Memory B cell (primary cell): ENCODE measurements around the gene UNC13C.

Source experiments
- ATAC-seq: fragments of 150-1000 bp; cut with Tn5 transposase; 2 replicates; pipeline ENCODE4 v1.10.0; 2021; ENCODE audit warnings: low read depth, mild to moderate bottlenecking, moderate library complexity
- DNase-seq, 2 donors: peaks; one replicate each; pipeline ENCODE4 v3.0.0; 2022; ENCODE audit warnings: low spot score in 2 of 2
- H3K27ac Mint-ChIP-seq: one replicate; pipeline ENCODE4 v1.8.0; 2022; ENCODE audit warnings: mild to moderate bottlenecking, moderate library complexity, mixed read lengths
- H3K27me3 Mint-ChIP-seq: one replicate; pipeline ENCODE4 v1.8.0; 2022; ENCODE audit warnings: mixed read lengths
- H3K36me3 Mint-ChIP-seq: one replicate; pipeline ENCODE4 v1.8.0; 2022; ENCODE audit warnings: mild to moderate bottlenecking, mixed read lengths
- H3K4me1 Mint-ChIP-seq: one replicate; pipeline ENCODE4 v1.8.0; 2022; ENCODE audit warnings: mixed read lengths
- H3K4me3 Mint-ChIP-seq: one replicate; pipeline ENCODE4 v1.8.0; 2022; ENCODE audit warnings: mild to moderate bottlenecking, moderate library complexity, mixed read lengths
- H3K9me3 Mint-ChIP-seq: one replicate; pipeline ENCODE4 v1.8.0; 2022; ENCODE audit warnings: mixed read lengths

Gene UNC13C

DNA sequence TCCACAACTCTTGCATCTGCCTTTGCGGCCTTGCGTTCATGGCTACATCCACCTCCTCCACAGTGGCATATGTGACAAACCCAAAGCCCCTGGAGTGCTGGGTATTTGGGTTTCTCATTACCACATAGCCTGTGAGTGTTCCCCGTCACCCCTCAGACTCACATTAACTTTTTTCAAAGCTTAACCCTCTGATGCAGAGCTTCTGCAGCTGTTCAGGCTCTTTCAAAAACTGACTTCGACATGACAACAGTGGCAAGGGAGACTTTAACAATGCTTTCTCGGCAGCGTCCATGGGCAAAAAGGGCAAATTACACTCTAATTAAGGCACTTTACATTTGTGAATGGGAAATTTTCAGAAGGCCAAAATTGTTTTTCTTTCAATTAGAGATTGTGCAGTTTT, 343.2 kb downstream of the UNC13C start:
- Mint-ChIP-seq H3K4me3 (no peak overlapping the region), H3K4me1 (no peaks in the 10 kb centered on the region)
- ATAC-seq: no peak

DNA sequence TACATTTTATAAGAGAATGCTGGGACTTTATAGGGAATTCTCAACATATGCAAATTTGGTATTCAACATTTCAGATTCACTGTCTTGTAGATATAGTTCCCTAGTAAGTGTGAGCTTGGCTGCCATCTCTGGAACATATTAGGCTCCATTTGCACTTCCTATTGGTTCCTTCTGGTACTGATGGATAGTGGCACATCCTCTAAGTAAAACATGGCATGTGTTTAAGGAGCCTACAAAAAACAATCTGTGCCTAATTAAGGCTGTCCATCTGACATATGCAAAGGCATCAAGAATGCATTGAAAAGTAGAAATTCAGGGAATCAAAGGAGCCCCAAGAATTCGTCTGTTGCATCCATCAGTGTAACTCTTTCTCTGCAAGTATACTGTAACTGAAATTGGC, 344.1 kb downstream of the UNC13C start:
- DNase-seq (no peak), ATAC-seq (no peak)
- H3K4me3 Mint-ChIP-seq: no peak overlapping the region
- no peaks in the 10 kb centered on the region for H3K27me3 Mint-ChIP-seq
- H3K36me3 Mint-ChIP-seq: no peaks in the 10 kb centered on the region
- H3K27ac Mint-ChIP-seq: no peak overlapping the region
- no peaks in the 10 kb centered on the region for H3K4me1 Mint-ChIP-seq
- peaks cover 2% of the 10 kb centered on the region for H3K9me3 Mint-ChIP-seq

More for the DNA sequence above, 343.2 kb downstream of the UNC13C start:
- H3K27ac Mint-ChIP-seq: no peak overlapping the region
- H3K27me3 Mint-ChIP-seq: no peaks in the 10 kb centered on the region
- no peak for DNase-seq
- H3K36me3 Mint-ChIP-seq: no peaks in the 10 kb centered on the region
- H3K9me3 Mint-ChIP-seq: peaks cover 2% of the 10 kb centered on the region

- H3K27me3 Mint-ChIP-seq: no peaks in the 10 kb centered on the region
- H3K36me3 Mint-ChIP-seq: no peaks in the 10 kb centered on the region
- ATAC-seq (no peak), DNase-seq (no peak)
- H3K4me1 Mint-ChIP-seq: no peaks in the 10 kb centered on the region
- H3K4me3 Mint-ChIP-seq: no peak overlapping the region
- H3K27ac Mint-ChIP-seq: no peak overlapping the region
- peaks cover 6% of the 10 kb centered on the region for H3K9me3 Mint-ChIP-seq
These were observed 367.1 kb downstream of the UNC13C start for GRCh38 chr15:54345301-54345700.

GRCh38 chr15:54345827-54346226, 367.6 kb downstream of the UNC13C start:
- H3K36me3 Mint-ChIP-seq: no peaks in the 10 kb centered on the region
- ATAC-seq (no peak), DNase-seq (no peak)
- H3K4me1 Mint-ChIP-seq: no peaks in the 10 kb centered on the region
- H3K27ac Mint-ChIP-seq: no peak overlapping the region
- H3K27me3 Mint-ChIP-seq: no peaks in the 10 kb centered on the region
- H3K9me3 Mint-ChIP-seq: peaks cover 6% of the 10 kb centered on the region
- no peak overlapping the region for H3K4me3 Mint-ChIP-seq

- Mint-ChIP-seq H3K9me3 (peaks cover 6% of the 10 kb centered on the region), H3K36me3 (no peaks in the 10 kb centered on the region), H3K27me3 (no peaks in the 10 kb centered on the region), H3K4me3 (no peak overlapping the region), H3K27ac (no peak overlapping the region), H3K4me1 (no peaks in the 10 kb centered on the region)
- ATAC-seq: no peak
- DNase-seq: no peak
These were observed 369.0 kb downstream of the UNC13C start for GRCh38 chr15:54347082-54347827.

DNA sequence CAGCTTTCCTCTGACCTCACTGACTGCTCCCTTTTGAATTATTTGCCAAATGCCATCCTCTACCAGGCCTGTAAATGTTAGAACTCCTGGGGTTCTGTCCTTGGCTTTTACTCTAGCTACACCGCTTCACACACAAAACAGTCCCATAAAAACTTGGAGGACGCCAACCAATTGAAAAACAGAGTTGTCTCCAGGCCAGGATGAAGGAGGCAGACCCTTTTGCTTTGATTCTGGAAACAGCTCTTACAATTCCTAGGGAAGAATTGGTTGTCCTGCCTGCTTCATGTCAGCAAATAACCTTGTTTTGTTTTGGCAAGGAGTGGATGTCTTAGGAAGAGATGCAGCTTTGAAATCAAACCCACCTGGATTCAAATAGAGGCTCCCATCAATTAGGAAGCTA, 375.5 kb downstream of the UNC13C start:
- H3K4me3 Mint-ChIP-seq: no peak overlapping the region
- no peaks in the 10 kb centered on the region for H3K36me3 Mint-ChIP-seq
- no peaks in the 10 kb centered on the region for H3K27me3 Mint-ChIP-seq
- no peaks in the 10 kb centered on the region for H3K4me1 Mint-ChIP-seq
- DNase-seq (no peak), ATAC-seq (no peak)
- H3K9me3 Mint-ChIP-seq: peaks cover 1% of the 10 kb centered on the region
- no peak overlapping the region for H3K27ac Mint-ChIP-seq

- H3K27ac Mint-ChIP-seq: no peak overlapping the region
- no peaks in the 10 kb centered on the region for H3K36me3 Mint-ChIP-seq
- H3K4me1 Mint-ChIP-seq: no peaks in the 10 kb centered on the region
- ATAC-seq (no peak), DNase-seq (no peak)
- no peaks in the 10 kb centered on the region for H3K27me3 Mint-ChIP-seq
- peaks cover 5% of the 10 kb centered on the region for H3K9me3 Mint-ChIP-seq
- H3K4me3 Mint-ChIP-seq: no peak overlapping the region
These were observed 376.1 kb downstream of the UNC13C start for GRCh38 chr15:54354341-54354740.

DNA sequence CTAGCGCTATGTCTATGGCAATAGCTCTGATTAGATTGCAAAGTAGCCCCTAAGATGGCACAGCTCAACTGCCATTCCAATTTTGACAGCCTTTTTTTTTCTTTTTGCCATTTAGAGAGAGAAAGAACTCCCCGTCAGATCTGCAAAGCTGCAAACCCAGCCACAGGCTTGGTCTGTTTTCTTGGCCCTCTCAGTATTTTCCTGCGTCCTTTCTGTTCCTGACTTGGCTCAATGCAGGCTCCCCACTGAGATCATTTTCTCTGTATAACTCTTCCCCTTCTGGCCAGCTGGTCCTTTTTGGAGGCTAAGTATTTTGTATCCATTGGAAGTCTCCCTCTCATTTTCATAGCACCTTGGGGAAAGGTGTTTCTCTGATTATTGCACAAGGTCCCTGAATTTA, 386.7 kb downstream of the UNC13C start:
- ATAC-seq (no peak), DNase-seq (no peak)
- no peak overlapping the region for H3K4me3 Mint-ChIP-seq
- peaks cover 4% of the 10 kb centered on the region for H3K9me3 Mint-ChIP-seq
- H3K36me3 Mint-ChIP-seq: no peaks in the 10 kb centered on the region
- no peaks in the 10 kb centered on the region for H3K4me1 Mint-ChIP-seq
- no peak overlapping the region for H3K27ac Mint-ChIP-seq
- no peaks in the 10 kb centered on the region for H3K27me3 Mint-ChIP-seq

GRCh38 chr15:54373332-54373731, 395.1 kb downstream of the UNC13C start:
- H3K9me3 Mint-ChIP-seq: peaks cover 4% of the 10 kb centered on the region
- no peak overlapping the region for H3K27ac Mint-ChIP-seq
- ATAC-seq (no peak), DNase-seq (no peak)
- H3K36me3 Mint-ChIP-seq: no peaks in the 10 kb centered on the region
- no peaks in the 10 kb centered on the region for H3K27me3 Mint-ChIP-seq
- H3K4me1 Mint-ChIP-seq: no peaks in the 10 kb centered on the region
- no peak overlapping the region for H3K4me3 Mint-ChIP-seq

GRCh38 chr15:54374184-54374952, 396.1 kb downstream of the UNC13C start:
- no peaks in the 10 kb centered on the region for H3K36me3 Mint-ChIP-seq
- no peak for ATAC-seq
- no peak overlapping the region for H3K27ac Mint-ChIP-seq
- H3K4me1 Mint-ChIP-seq: no peaks in the 10 kb centered on the region
- peaks cover 4% of the 10 kb centered on the region for H3K9me3 Mint-ChIP-seq
- DNase-seq: no peak
- H3K27me3 Mint-ChIP-seq: no peaks in the 10 kb centered on the region
- no peak overlapping the region for H3K4me3 Mint-ChIP-seq

GRCh38 chr15:54387799-54388198, 409.6 kb downstream of the UNC13C start:
- DNase-seq: no peak
- Mint-ChIP-seq H3K4me3 (no peak overlapping the region), H3K36me3 (no peaks in the 10 kb centered on the region), H3K4me1 (no peaks in the 10 kb centered on the region), H3K27me3 (no peaks in the 10 kb centered on the region), H3K9me3 (peaks cover 2% of the 10 kb centered on the region), H3K27ac (no peak overlapping the region)
- no peak for ATAC-seq

DNA sequence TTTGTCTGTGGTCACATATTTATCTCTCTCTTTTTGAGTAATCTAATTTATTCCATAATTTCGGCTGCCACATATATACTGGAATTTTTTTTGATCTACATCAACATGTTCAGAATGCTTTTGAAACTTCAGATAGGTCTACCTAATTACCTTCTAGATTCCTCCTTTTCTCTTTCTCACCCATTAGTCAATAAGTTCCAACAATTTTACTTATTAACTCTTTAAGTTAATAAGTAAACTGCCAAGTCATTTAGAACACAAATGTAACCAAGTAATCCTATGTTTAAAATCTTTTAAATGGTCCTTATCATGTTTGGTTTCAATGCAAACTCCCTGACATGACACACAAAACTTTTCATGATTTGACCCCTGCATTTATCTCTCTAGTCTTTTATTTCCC, 410.5 kb downstream of the UNC13C start:
- Mint-ChIP-seq H3K36me3 (no peaks in the 10 kb centered on the region), H3K9me3 (peaks cover 2% of the 10 kb centered on the region), H3K27ac (no peak overlapping the region), H3K4me1 (no peaks in the 10 kb centered on the region), H3K27me3 (no peaks in the 10 kb centered on the region), H3K4me3 (no peak overlapping the region)
- ATAC-seq (no peak), DNase-seq (no peak)

GRCh38 chr15:54410481-54410880, 432.2 kb downstream of the UNC13C start:
- Mint-ChIP-seq H3K27ac (no peak overlapping the region), H3K4me3 (no peak overlapping the region), H3K27me3 (no peaks in the 10 kb centered on the region), H3K36me3 (no peaks in the 10 kb centered on the region), H3K4me1 (no peaks in the 10 kb centered on the region), H3K9me3 (peaks cover 5% of the 10 kb centered on the region)
- DNase-seq (no peak), ATAC-seq (no peak)

- peaks cover 3% of the 10 kb centered on the region for H3K9me3 Mint-ChIP-seq
- ATAC-seq: no peak
- H3K4me3 Mint-ChIP-seq: no peak overlapping the region
- no peaks in the 10 kb centered on the region for H3K4me1 Mint-ChIP-seq
- DNase-seq: no peak
- H3K36me3 Mint-ChIP-seq: no peaks in the 10 kb centered on the region
- no peak overlapping the region for H3K27ac Mint-ChIP-seq
- H3K27me3 Mint-ChIP-seq: no peaks in the 10 kb centered on the region
These were observed 445.9 kb downstream of the UNC13C start for GRCh38 chr15:54424171-54424570.

GRCh38 chr15:54428596-54428995, 450.4 kb downstream of the UNC13C start:
- Mint-ChIP-seq H3K4me1 (no peaks in the 10 kb centered on the region), H3K36me3 (no peaks in the 10 kb centered on the region), H3K27ac (no peak overlapping the region), H3K4me3 (no peak overlapping the region), H3K27me3 (no peaks in the 10 kb centered on the region), H3K9me3 (peaks cover 6% of the 10 kb centered on the region)
- DNase-seq (no peak), ATAC-seq (no peak)
